ENCODE results near the gene PAX6.
"Not testable (repeated sequence)": the region's sequence is repeated elsewhere in the genome, so short reads cannot be mapped to it uniquely, and the experiment has no call there.

The PAX6 gene

DNA sequence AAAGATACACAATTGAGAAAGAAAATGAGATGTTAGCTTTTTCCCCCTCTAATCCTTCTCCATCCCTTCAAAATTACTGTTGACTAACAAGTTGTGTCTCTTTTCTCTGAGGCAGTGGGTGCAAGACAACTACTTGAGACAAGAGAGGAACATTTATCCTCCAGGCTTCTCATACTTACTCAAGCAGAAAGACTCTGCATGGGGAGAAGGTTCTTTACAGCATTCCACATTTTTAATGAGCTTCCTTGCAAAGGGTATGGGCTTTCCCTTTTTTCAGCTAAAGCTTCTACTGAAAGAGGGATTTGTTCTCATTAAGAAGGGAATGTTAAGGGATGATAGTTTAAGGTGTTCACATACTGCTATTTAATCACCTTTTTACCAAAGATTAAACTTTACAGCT is 47.8 kb downstream of the PAX6 start:
- DNase-seq = peak; percentile 44

DNA sequence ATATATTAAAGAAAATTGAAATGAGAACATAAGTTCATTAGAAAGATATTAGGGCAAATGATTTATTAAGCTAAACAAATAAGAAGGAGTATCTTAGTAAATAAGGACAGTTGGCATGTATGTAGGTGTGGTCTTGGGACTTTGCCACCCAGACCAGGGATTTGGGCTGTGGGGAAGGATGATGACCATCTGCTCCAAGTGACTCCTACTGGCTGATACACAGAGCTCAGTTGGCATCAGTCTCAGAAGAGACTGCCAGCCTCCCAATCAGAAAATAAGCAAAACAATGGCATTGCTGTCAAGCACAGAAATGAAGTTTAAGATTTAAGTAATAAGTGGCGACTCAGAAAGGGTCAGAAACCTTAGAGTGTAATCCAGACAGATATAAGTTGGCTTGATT is 49.5 kb downstream of the PAX6 start:
- no peak for DNase-seq

GRCh38 chr11:31757260-31757835 is 53.8 kb downstream of the PAX6 start:
- peak; percentile 98 for DNase-seq

- no peak for DNase-seq
Observed at GRCh38 chr11:31747581-31747980, 63.5 kb downstream of the PAX6 start.

GRCh38 chr11:31740731-31741368 is 70.3 kb downstream of the PAX6 start:
- not testable (repeated sequence) for DNase-seq

- DNase-seq = no peak
Observed at GRCh38 chr11:31740131-31740530, 71.0 kb downstream of the PAX6 start.

Data from DMS79 treated with DMSO at 0.1 percent for 48 hours (cell line).